ENCODE measurements around the gene ARHGEF39.
"Not testable (repeated sequence)": the region's sequence is repeated elsewhere in the genome, so short reads cannot be mapped to it uniquely, and the experiment has no call there.

The ARHGEF39 gene

DNA sequence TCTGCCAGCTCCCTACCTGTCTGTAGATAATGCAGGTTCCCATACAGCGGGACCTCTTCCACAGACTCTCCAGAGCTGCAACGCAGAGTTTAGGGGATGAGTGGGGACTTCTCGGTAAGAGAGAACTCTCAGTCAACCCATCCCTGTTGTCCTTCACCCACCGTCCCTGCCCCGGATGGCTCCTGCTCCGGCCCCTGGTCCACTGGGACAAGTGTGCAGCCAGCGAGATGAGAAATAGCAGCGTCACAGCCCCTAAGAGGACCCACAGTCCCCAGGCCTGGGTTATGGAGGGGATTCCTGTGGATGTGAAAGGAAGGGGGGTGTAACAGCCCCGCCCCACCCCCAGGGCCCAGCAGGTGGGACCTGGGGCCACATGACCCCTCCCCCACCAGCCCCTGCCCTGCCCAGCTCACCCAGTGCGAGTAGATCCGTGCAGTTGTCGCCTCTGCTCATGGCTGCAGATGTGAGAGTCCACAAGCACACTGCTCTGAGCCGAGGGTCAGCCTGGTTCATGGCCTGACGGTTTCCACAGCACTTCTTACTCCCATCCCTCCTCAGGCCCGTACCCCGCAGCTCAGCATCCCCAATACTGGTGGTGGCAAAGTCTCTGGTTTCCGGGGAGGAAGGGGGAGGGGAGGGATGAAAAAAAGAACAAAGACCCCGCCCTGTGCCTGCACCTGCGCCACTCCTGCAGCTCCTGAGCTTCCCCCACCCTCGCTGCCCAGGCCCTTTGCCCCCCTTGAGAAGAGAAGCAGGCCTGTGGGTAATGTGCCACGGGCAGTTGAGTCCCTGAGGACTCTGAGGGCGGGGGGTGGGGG is 14.4 kb downstream of the ARHGEF39 start, which contains the start of gene SIT1:
TSS of gene SIT1 (minus strand) at position 591 of the 818 bp plus-strand sequence. CDS start at position 513, 78 bp downstream.
- DNase-seq (ENCODE audit: low read depth), result no peak

DNA sequence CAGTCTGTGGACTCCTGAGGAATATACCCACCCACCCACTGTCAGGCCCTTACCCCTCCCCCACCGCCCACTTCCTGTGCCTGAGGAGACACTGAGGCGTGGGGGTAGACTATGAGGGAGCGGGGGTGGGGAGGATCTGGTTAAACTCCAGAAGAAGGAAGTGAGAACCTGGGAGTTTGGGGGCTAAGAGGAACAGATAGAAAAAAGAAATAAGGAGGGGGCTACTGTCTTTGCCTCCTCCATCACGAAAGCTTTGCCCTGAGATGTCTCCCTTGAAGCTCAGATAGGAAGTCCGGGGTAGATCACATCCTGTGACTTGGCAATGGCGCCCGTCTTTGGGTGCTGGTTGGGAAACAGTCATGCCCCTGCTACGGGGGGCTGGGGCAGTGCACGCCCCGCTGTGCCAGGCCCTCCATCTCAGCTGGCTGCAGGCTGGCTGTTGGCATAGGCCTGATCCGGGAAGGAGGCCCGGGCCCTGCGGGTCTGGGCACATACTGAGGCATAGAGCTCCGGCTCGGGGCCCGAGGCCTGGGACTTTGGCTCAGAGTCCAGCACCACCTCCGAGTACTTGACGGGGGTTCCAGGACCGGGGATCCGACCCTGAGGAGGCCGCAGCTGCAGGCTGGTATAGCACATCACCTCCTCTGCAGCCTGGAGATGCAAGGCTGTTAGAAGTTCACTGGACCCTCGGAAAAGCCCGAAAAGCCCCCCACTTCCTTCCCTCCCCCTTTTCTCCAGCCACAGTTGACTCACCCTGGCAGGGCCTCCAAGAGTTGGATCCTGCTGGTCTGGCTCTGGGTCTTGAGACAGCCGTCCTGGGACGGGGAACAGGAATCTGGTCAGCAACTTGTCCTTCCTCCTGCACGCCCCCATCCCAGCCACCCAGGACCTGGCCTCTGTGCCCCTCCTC is 15.3 kb downstream of the ARHGEF39 start:
- DNase-seq (ENCODE audit: low read depth), result no peak

DNA sequence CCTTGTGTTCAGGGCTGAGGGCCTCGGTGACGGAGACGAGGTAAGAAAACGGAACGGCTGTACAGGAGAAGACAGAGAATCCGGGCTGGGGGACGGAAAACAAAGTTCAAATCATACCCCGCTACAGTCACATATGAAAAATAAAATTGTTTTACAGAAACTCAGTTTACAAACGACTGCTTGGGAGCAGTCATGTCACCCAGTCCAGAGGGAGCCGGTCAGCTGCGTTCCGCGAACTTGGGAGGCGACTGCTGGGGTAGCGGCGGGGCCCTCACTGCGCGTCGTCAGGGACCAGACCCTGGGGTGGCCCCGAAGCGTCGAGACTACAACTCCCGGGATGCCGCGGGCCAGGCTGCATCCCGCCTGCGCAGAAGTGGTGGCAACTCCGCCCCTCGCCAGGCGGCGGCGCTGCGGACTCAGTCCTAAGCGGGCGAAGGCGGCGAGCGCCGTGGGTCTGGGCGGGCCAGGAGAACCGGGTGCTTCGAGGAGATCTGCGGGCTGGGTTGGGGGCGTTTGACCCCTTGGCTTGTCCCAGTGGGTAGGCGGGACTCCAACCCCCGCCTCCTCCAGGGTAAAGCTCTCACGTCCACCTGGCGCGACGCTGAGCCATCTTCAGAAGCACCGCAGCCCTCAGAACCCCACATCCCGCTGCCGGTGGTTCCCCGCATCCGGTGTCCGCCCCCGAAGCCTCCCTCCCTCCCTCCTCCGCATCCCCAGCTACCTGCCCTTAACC is 18.3 kb downstream of the ARHGEF39 start:
- no peak for DNase-seq (ENCODE audit: low read depth)

DNA sequence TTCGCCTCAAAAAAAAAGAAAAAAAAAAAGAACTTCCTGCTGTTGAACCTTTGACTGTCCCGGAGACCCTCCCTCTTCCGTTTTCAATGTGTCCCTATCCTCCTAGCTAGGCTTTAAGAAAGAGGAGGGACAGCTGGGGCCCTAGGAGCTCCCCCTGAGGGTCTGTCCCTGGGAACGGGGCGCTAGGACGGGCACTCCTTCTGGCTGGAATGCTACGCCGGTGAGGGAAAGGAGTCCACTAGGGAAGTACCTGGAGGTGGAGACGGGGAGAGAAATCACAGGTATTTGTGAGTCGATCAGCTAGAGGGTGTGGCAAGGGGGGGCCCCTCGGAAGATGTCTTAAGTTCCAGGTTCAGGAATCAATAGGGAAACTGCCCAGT is 18.9 kb downstream of the ARHGEF39 start:
- no peak for DNase-seq (ENCODE audit: low read depth)

DNA sequence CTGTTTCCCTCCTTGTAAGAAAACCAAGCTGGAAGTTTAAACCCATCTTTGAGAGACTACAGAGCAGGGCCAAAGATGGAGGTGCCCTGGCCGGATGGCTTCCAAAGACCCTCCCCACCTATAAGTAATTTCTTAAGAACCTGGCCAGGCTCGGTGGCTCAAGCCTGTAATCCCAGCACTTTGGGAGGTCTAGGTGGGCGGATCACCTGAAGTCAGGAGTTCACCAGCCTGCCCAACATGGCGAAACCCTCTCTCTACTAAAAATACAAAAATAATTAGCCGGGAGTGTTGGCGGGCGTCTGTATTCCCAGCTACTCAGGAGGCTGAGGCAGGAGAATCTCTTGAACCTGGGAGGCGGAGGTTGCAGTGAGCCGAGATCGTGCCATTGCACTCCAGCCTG is 19.3 kb downstream of the ARHGEF39 start:
- not testable (repeated sequence) for DNase-seq (ENCODE audit: low read depth)

DNA sequence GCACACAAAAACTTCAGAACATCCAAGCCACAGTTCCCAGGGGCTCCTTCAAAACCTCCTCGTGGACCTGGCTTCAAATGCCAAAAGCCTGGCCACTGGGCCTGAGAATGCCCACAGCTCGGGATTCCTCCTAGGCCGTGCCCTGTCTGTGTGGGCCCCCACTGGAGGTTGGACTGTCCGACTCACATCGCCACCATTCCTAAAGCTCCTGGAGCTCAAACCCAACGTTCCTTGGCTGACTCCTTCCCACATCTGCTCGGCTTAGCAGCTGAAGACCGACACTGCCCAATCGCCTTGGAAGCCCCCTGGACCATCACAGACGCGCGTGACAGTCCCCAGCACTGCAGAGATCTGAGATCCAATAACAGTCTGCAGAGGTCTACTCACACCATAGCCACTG is 21.9 kb downstream of the ARHGEF39 start:
- DNase-seq (ENCODE audit: low read depth), result no peak

DNA sequence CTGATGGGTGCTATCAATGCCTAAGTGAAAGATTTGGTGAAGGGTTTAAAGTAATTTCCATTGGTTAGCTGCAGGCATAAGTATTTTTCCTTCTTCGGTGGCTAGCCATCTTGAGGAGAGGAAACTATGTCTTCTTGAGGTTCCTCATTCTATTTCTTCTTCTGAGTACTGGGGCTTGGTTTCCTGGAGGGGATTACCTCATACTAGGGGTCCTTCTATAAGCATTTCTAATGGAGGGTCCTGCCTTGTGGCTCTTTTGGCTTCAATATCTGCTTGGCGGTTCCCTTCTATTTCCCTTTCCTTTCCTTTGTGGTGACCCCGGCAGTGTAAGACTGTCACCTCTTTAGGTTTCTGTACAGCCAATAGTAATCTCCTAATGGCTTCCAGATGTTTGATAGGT is 23.5 kb downstream of the ARHGEF39 start:
- DNase-seq (ENCODE audit: low read depth), result not testable (repeated sequence)

DNA sequence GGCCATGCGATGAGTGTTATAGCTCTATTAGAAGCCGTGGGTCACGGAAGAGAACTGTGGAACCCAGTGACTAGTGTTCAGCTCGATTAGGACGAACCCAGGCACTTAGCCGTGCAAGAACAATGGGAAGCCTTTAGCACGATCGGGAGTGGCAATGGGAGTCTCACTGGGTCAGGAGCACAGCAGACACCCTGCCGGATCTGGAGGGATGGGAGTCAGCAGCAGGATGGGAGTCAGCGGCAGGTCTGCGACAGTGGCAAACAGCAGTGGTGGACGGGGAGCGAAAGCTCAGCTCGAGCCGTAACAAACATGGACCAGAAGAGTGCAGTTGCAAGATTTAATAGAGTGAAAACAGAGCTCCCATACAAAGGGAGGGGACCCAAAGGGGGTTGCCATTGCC is 24.6 kb downstream of the ARHGEF39 start:
- not testable (repeated sequence) for DNase-seq (ENCODE audit: low read depth)

DNA sequence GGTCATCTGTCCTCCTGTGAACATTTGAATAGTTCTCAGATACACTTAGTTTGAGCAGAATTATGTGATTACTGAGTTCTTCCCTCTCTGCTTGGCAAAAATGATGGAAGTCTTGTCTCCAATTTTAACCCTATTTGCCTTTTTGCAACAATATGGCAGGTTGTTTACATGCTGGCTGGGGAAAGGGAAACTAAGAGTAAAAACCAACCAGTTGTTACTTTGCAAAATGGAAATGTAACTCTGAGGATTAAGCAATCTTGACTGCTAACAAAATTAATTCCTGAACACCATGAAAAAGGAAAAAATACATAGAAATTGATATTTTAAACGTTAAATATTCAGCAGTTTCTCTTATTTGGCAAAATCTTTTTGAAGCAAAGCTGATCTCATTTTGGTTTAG is 25.4 kb downstream of the ARHGEF39 start:
- no peak for DNase-seq (ENCODE audit: low read depth)

DNA sequence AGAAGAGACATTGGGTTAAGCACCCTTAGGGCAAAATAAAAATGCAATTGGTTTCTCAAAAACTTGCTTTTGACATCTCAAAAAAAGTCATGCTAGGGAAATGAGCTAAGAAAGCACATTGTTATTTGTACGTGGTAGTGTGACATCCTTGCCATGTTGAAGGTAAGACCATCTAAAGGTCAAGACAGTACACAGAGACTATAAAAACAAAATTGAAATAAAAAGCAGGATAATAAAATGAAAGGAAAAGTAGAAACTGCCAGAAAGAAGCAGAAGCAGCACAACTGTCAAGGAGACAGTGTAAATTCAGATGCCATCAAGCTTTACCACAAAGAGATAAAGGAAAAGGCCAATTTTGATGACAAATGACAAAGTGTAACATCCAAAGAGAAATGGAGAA is 25.8 kb downstream of the ARHGEF39 start:
- DNase-seq (ENCODE audit: low read depth), result not testable (repeated sequence)

DNA sequence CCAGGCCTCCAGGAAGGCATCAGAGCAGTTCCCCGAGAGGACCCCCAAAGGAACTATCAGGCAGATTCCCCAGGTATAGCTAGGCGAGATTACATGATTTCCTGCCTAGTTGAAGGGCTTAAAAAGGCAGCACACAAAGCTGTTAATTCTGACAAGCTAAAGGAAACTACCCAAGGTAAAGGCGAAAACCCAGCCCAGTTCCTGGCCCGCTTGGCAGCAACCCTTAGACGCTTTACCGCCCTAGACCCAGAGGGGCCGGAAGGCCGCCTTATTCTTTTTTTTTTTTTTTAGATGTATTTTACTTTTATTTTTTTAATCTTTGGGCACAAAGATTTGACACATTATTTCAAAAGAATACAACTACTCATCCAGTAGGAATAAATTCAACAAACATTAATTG is 26.2 kb downstream of the ARHGEF39 start:
- DNase-seq (ENCODE audit: low read depth), result not testable (repeated sequence)

DNA sequence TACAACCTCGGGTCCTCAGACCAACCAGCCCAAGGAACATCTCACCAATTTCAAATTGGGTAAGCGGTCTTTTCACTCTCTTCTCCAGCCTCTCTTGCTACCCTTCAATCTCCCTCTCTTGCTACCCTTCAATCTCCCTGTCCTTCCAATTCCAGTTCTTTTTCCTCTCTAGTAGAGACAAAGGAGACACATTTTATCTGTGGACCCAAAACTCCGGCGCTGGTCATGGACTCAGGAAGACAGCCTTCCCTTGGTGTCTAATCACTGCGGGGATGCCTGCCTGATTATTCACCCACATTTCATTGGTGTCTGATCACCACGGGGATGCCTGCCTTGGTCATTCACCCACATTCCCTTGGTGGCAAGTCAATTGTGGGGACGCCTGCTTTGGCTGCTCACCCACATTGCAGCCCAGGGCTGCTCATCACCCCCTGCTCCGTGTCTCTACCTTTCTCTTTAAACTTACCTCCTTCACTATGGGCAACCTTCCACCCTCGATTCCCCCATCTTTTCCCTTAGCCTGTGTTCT is 27.5 kb downstream of the ARHGEF39 start:
- not testable (repeated sequence) for DNase-seq (ENCODE audit: low read depth)

DNA sequence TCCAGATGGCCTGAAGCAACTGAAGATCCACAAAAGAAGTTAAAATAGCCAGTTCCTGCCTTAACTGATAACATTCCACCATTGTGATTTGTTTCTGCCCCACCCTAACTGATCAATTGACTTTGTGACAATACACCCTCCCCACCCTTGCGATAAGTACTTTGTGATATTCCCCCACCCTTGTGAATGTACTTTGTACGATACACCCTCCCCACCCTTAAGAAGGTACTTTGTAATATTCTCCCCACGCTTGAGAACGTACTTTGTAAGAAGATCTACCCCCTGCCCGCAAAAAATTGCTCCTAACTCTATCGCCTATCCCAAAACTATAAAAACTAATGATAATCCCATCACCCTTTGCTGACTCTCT is 28.1 kb downstream of the ARHGEF39 start:
- not testable (repeated sequence) for DNase-seq (ENCODE audit: low read depth)

DNA sequence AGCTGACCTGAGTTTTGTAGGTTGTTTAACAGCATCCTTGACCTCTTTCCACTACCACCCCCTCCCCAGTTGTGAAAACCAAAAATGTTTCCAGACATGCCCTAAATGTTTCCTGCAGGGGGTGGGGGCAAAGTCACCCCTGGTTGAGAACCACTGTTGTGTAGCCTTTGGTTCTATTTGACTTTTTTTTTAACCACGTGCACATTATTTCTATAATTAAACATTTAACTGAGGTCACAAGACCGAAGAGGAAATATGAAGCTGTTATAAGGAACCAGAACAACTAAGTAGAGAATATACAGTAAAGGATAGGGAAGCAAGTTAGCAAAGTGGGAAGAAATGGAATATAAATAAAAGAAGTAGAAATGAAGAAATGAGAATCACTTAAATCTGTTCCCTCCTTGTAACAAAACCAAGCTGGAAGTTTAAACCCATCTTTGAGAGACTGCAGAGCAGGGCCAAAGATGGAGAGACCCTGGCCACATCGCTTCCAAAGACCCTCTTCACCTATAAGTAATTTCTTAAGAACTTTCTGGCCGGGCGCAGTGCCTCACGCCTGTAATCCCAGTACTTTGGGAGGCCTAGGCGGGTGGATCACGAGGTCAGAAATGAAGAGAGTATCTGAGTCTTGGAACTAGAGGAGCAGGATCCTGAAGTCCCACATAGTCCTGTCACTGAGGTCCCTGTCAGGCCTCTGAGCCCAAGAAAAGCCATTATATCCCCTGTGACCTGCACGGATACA is 28.7 kb downstream of the ARHGEF39 start:
- no peak for DNase-seq (ENCODE audit: low read depth)

DNA sequence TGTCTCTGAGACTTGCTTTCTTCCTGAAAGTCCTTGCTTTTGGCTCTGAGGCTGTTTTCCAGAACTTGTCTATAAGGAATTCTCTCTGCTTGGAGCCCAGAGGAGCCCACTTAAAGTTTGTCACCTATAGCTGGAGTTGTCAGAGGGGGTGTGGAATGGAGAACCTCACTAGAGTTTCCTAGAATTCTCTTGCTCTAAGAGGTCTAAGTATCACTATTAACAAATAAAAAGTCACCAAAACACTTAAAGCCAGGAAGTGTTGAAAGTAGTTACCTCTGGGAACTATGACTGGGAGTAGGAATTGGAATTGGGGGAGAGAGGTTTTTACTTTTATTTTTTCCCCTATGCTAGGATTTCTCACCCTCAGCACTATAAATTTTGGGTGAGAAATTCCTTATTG is 29.3 kb downstream of the ARHGEF39 start:
- no peak for DNase-seq (ENCODE audit: low read depth)

DNA sequence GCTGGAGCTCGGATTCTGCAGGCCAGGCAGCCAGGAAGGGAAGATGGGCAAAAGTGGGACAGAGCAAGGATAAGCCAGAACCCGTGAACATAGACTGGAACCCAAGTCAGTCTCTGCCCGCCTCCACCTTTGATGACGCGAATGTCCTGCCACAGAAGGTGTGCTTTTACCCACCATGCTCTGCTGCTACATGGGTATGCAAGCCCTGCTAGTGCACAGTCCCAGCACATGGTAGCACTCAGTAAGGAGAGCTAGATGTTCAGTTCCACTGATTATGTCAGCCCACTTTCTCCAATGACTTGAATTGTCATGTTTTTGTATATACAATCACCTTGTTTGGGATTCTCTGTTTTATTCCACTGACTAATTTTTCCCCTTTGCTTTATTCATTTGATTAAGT is 35.4 kb downstream of the ARHGEF39 start:
- DNase-seq (ENCODE audit: low read depth), result no peak

DNA sequence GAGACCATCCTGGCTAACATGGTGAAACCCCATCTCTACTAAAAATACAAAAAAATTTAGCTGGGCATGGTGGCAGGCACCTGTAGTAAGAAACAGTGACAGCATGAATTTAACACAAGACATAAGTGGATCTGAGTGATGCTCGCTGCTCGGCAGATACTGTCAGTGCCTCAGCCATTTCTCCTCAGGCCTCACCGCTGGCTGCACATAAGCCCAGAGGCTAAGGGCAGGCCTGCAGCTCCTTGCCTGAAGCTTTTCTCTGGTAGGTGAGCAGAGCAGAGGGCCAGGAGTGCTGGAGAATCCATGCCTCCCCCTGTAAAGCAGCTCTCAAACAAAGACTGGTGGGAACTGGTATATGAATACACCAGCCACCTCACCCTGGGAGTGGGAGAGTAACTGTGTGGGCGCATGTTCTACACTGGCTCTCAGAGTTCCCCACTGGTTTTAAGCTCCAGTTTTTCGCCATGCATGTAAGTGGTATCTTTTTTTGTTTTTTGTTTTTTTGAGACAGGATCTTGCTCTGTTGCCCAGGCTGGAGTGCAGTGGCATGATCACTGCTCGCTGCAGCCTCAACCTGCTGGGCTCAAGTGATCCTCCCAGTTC is 36.5 kb downstream of the ARHGEF39 start:
- no peak for DNase-seq (ENCODE audit: low read depth)

DNA sequence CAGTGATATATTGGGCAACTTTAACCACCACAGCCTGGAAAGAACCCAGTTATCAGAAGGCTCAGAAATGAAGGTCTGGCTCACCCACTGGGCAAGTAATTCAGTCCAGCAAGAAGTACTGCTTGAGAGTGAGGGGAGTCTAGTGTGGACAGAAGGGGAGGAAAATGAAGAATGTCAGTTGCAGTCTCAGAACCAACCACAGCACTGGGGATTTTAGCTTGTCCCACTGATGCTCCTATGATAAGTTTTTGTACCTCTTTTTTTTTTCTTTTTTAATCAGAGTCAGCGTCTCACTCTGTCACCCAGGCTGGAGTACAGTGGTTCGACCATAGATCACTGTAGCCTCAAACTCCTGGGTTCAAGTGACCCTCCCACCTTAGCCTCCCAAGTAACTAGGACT is 37.4 kb downstream of the ARHGEF39 start:
- DNase-seq (ENCODE audit: low read depth), result no peak

DNA sequence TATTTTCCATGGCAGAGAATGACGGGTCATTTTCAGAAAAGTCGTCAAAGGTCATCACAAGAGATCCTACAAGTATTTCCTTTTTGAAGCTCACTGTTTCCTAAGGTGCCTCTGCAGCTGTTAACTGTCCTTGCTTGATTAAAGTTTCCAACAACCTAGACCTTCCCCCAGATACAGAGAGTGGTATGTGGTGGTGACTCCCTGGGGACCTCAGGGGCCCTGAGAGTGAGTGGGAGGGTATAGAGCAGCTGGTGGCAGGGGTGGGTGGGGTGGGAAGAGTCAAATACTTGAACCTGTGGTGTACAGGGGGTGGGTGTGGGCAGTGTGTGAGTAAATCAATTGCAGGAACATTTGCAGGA is 45.2 kb downstream of the ARHGEF39 start:
- DNase-seq (ENCODE audit: low read depth), result no peak

DNA sequence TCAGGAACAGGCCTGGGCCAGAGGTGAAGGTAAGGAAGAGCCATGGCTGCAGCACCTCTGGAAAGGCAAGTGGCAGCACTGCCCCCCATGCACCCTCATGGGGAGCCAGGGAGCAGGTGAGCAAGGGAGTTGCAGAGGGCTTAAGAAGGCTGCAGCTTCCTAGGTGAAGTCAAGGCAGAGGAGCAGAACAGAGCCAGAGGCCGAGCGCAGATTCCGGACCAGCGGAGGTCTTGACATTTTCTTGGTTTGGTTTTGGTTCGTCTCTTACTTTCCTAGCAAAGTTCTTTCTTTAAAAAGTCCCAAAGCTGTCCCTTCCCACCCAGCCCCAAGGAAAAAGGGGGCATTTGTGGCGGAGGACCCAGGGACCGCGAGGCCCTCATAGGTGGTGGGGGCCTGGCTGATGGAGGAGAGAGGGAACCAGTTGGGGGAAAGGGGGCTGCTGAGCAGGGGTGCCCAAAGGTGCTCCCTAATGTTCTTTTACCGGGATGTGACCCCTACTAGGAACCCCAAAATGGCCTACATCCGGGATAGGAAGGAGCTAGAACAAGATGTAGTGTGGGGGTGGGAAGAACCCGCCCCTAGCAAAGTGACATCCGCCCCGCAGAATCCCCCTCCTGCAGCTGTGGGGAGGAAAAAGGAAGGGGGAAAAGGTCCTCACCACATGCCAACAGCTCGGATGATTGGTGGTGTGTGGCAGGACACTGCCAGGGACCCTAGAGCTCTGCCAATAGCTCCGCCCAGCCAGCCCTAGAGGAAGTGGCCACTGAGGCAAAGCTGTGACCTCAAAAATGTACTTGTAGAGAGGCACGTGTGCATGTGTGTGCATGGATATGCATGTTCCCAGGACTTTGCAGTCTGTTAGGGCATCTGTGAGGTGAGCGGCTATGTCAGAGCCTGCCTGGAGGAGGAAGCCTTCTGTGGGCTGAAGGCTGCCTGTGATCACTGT is 45.9 kb downstream of the ARHGEF39 start:
- no peak for DNase-seq (ENCODE audit: low read depth)

All from GM04503 (cell line).